Measurements from ENCODE around the gene ADIG.

DNA sequence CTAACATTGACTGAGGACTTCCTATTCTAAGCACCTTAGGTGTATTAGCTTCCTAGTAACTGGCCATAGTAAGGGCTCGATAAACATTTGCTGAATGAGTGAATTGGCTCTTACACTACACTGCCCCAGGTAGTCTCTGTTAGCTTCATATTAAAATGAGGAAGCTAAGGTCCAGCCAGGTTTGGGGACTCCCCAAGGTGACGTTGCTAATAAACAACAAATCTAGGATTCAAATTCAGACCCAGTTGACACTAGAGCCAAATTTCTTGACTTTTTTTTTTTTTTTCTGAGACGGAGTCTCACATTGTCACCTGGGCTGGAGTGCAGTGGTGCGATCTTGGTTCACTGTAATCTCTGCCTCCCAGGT, 36.8 kb downstream of the ADIG start:
- TF ChIP-seq POLR2A (IDR thresholded peaks at IDR 0.05), result no peak
- TF ChIP-seq, protein P1, sequence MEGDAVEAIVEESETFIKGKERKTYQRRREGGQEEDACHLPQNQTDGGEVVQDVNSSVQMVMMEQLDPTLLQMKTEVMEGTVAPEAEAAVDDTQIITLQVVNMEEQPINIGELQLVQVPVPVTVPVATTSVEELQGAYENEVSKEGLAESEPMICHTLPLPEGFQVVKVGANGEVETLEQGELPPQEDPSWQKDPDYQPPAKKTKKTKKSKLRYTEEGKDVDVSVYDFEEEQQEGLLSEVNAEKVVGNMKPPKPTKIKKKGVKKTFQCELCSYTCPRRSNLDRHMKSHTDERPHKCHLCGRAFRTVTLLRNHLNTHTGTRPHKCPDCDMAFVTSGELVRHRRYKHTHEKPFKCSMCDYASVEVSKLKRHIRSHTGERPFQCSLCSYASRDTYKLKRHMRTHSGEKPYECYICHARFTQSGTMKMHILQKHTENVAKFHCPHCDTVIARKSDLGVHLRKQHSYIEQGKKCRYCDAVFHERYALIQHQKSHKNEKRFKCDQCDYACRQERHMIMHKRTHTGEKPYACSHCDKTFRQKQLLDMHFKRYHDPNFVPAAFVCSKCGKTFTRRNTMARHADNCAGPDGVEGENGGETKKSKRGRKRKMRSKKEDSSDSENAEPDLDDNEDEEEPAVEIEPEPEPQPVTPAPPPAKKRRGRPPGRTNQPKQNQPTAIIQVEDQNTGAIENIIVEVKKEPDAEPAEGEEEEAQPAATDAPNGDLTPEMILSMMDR (IDR thresholded peaks at IDR 0.05), result no peak
